Left ventricle myocardium superior (tissue), 1 donor: Measurements from ENCODE around the gene STRN3. TPM values are rescaled to one million over a fixed set of nuclear protein-coding genes. Genes with fewer than 3 reads are reported as not detected.

Source experiments
- ATAC-seq: fragments of 200-7000 bp; cut with Tn5 transposase; one replicate; pipeline ENCODE4 v1.9.1; 2020; ENCODE audit warnings: mild to moderate bottlenecking, moderate library complexity
- DNase-seq: peaks from one replicate; pipeline ENCODE4 v3.0.0-alpha.2; 2020
- intact Hi-C: fragments of 100-400 bp; cut with micrococcal nuclease; formaldehyde crosslinking; loops from one replicate; pipeline ENCODE4 v1.11.0; 2022
- total RNA-seq: library from RNA; stranded (reverse); fragmentation: NEBNext Ultra II Directional; extraction: Animal tissue kit (Norgen Biotek cat#: 25700); gene quantifications from one replicate; pipeline ENCODE4 v1.2.1, GENCODE V29; 2021
- donor health status: DM: no; HTN: yes; CAD: no; lungs with severe emphysema.

Gene STRN3
- total RNA-seq, 1 donor from 2014 or later = 52.2 TPM

GRCh38 chr14:30888480-30889243, 137.5 kb downstream of the STRN3 start:
- ATAC-seq (no peak), DNase-seq (no peak)
- intact Hi-C loops = no loop called here

GRCh38 chr14:30885840-30886740, 140.1 kb downstream of the STRN3 start:
- intact Hi-C loops = no loop called here
- DNase-seq (no peak), ATAC-seq (no peak)

- intact Hi-C loops = no loop called here
- no peak for DNase-seq
- no peak for ATAC-seq
Measured at GRCh38 chr14:30884901-30885300, 141.3 kb downstream of the STRN3 start.

GRCh38 chr14:30883508-30884294, 142.5 kb downstream of the STRN3 start:
- no peak for ATAC-seq
- DNase-seq = no peak
- intact Hi-C loops = no loop called here

GRCh38 chr14:30882431-30882830, 143.7 kb downstream of the STRN3 start:
- intact Hi-C loops = no loop called here
- ATAC-seq (no peak), DNase-seq (no peak)

GRCh38 chr14:30876692-30877091, 149.5 kb downstream of the STRN3 start:
- no peak for DNase-seq
- intact Hi-C loops = no loop called here
- no peak for ATAC-seq

GRCh38 chr14:30875788-30876053, 150.5 kb downstream of the STRN3 start:
- no peak for ATAC-seq
- intact Hi-C loops = no loop called here

GRCh38 chr14:30874999-30875787, 151.0 kb downstream of the STRN3 start:
- intact Hi-C loops = no loop called here
- ATAC-seq = peak; percentile 36
- no peak for DNase-seq

More at GRCh38 chr14:30875788-30876053, 150.5 kb downstream of the STRN3 start:
- DNase-seq = no peak

GRCh38 chr14:30874120-30874998, 151.8 kb downstream of the STRN3 start, which contains the start of gene COCH:
Gene COCH (plus strand): TSS chr14:30874559. CDS start chr14:30874939, 380 bp downstream.
- peak; percentile 91 for ATAC-seq
- peak; percentile 64 for DNase-seq
- intact Hi-C loops = no loop called here

- ATAC-seq = no peak
- intact Hi-C loops = no loop called here
- DNase-seq = no peak
Measured at GRCh38 chr14:30873308-30874119, 152.7 kb downstream of the STRN3 start.

- intact Hi-C loops = no loop called here
- DNase-seq = no peak
- ATAC-seq = no peak
Measured at GRCh38 chr14:30872602-30873001, 153.6 kb downstream of the STRN3 start.

GRCh38 chr14:30869551-30870155, 156.5 kb downstream of the STRN3 start:
- ATAC-seq (no peak), DNase-seq (no peak)
- intact Hi-C loops = no loop called here

- DNase-seq = no peak
- no peak for ATAC-seq
- intact Hi-C loops = no loop called here
Measured at GRCh38 chr14:30868736-30869135, 157.4 kb downstream of the STRN3 start.

GRCh38 chr14:30864934-30865333, 161.2 kb downstream of the STRN3 start:
- ATAC-seq (no peak), DNase-seq (no peak)
- intact Hi-C loops = no loop called here

GRCh38 chr14:30861200-30861599, 165.0 kb downstream of the STRN3 start:
- ATAC-seq (no peak), DNase-seq (no peak)
- intact Hi-C loops = no loop called here

- intact Hi-C loops = no loop called here
- ATAC-seq (no peak), DNase-seq (no peak)
Measured at GRCh38 chr14:30855345-30856037, 170.7 kb downstream of the STRN3 start.
